D341Med (cell line): ENCODE results near the gene GDF15.
"Not testable (repeated sequence)": the region's sequence is repeated elsewhere in the genome, so short reads cannot be mapped to it uniquely, and the experiment has no call there.

Experiments
- DNase-seq: peaks from one replicate; pipeline ENCODE4 v3.0.0; 2012; ENCODE audit warnings: low spot score

Gene GDF15, protein sequence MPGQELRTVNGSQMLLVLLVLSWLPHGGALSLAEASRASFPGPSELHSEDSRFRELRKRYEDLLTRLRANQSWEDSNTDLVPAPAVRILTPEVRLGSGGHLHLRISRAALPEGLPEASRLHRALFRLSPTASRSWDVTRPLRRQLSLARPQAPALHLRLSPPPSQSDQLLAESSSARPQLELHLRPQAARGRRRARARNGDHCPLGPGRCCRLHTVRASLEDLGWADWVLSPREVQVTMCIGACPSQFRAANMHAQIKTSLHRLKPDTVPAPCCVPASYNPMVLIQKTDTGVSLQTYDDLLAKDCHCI

DNA sequence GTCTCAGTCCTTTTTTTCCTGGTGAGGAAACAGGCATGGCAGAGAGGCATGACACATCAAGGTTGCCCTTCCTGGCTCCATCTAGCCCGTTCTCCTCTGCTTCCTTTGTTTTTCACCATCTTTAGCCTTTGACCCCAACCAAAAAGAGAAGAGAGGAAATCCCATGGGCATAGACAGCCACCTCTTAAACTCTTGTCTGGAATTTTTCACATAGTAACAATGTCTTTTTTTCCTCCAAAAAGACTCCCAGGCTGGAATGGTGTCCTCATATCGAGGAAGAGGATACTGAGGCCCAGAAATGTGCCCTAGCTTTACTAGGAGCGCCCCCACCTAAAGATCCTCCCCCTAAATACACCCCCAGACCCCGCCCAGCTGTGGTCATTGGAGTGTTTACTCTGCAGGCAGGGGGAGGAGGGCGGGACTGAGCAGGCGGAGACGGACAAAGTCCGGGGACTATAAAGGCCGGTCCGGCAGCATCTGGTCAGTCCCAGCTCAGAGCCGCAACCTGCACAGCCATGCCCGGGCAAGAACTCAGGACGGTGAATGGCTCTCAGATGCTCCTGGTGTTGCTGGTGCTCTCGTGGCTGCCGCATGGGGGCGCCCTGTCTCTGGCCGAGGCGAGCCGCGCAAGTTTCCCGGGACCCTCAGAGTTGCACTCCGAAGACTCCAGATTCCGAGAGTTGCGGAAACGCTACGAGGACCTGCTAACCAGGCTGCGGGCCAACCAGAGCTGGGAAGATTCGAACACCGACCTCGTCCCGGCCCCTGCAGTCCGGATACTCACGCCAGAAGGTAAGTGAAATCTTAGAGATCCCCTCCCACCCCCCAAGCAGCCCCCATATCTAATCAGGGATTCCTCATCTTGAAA, at the start of gene GDF15:
GDF15 (plus strand) TSS at position 484 of the 868 bp plus-strand sequence; CDS start at position 516, 32 bp downstream.
- DNase-seq: peak; percentile 67

DNA sequence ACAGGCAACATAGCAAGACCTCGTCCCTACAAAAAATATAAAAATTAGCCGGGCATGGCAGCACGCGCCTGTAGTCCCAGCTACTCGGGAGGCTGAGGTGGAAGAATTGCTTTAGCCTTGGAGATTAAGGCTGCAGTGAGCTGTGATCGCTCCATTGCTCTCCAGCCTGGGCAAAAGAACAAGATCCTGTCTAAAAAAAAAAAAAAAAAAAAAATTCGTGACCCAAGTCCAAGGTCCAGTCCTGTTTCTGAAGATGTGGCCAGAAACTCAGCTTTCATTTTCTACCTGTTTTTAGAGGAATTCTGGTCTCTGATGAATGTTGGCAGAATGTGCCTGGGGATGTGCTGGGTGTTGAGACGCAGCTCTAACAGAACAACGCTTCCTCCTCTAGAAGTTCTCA, 47.4 kb upstream of the GDF15 start:
- no peak for DNase-seq

DNA sequence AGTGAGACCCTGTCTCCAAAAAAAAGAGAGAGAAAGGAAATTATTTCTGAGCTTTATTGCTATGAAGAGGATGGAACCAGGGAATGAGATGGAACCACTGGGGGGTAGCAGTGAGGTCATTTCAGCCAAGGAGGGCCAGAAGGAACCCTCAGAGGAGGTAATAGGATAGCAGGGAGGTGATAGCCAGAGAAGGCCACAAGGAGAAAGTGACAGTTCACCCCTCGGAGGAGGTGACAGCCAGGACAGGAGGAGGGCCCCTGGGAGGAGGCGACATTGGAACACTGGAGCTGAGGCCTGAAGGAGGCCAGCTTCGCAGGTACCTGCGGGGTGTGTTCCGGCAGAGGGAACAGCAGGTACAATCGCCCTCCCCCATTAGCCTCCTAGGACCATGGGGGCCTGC, 46.2 kb upstream of the GDF15 start:
- DNase-seq: no peak

DNA sequence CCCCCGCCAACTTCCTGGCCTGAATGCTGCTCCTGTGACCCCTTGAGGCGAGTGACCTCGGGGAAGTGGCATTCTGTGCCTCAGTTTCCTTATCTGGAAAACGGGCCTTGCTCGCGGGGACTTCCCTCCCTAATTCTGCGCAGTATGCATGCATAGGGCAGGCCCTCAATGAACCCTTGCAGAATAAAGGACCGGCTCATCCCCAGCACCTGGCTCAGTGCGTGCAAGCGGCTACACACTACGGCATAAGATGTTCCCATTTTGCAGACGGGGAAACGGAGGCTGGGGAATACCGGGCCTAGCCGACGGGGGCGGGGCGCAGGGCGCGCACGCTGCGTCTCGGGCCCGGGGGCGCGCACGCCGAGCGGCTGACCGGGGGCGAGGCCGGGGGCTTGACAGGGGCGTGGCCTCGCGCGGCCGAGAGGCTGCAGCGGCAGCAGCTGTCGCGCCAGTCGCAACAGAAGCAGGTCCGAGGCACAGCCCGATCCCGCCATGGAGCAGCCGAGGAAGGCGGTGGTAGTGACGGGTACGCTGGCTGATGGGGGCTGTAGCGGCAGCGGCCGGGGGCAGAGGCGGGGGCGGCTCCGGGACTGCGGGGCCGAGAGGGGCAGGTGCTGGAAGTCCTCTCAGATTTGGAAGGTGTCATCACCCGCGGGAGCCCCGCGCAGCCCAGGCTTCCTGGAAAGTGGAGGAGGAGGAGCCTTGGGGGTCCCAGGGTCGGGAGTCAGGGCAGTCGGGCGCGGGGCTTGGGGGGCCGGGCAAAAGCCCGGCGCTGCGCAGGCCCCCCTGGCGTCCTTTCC, 45.6 kb upstream of the GDF15 start, which contains the start of gene PGPEP1:
PGPEP1 (plus strand) TSS at position 409 of the 800 bp plus-strand sequence; CDS start at position 493, 84 bp downstream.
- peak; percentile 95 for DNase-seq

DNA sequence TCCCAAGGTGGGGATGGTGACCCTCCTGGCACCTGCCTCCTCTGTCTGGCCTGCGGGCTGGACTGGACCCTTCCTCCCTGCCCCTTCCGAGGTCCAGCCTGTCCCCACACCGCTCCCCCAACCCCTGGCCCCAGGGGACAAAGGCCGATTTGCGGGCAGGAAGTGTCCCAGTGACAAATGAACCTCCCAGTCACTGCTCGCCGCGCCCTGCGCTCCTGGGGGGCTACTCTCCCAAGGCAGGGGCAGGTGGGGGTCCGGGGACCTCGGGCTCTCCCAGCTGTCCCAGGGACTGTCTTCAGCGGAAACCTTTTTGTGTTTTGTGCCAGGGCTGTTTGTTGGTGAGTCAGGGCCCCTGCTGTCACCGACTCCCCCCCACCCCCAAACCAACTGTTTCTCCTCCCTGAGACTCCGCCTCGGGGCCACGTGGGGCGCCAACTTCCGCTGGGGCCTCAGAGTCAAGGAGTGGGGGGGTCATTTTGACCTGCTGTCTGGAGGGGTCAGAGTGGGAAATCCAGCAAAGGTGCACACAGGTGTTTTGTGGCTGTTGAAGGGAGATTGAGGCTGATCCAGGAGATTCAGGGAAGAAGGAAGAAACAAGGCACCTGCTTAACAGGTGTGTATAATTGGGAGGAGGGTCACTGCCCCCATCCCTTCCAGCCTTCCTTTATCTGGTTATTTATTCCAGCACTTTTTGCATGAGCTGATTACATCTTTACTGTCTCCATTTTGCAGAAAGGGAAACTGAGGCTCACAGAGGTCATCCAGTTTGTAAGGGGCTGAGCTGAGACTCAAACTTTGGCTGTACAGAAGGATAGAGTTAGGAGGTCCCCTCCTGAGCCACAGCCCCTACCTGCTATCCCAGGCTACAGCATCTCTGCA, 44.7 kb upstream of the GDF15 start:
- DNase-seq: peak; percentile 47

DNA sequence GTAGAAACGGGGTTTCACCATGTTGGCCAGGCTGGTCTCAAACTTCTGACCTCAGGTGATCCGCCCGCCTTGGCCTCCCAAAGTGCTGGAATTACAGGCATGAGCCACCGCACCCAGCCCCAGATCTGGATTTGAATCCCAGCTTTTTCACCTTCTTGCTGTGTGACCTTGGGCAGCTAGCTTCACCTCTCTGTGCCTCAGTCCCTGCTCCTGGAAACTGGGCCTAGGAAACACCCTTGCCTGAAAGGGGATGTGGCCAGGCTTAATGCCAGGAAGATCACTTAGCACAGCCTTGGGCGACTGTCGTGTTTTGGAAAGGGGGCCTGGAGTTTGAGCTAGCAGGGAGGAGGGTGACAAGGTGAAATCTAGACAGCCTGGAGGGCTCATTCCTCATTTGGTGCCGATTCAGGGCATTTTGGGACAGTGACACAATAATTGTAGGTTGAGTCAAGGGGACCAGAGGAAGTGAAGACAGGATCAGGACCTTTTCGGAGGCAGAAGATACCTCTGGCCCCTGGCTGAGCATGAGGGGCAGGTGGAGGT, 43.8 kb upstream of the GDF15 start:
- no peak for DNase-seq

DNA sequence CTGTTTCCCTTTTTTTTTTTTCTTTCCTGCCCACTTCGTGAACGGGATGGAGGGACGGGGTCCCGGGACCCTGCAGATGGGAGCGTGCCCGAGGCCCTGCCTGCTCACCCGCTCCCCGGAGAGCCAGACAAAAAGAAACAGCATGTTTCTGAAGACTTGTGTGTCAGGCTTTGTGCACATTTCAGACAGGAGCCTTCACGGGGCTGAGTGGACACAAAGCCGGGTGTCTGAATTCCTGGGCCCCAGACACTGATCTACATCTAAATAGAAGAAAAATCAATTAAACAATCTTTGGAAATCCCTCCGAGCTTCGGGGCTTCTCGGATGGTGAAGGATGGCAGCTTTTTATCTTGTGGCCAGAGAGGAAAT, 41.4 kb upstream of the GDF15 start:
- DNase-seq: no peak

DNA sequence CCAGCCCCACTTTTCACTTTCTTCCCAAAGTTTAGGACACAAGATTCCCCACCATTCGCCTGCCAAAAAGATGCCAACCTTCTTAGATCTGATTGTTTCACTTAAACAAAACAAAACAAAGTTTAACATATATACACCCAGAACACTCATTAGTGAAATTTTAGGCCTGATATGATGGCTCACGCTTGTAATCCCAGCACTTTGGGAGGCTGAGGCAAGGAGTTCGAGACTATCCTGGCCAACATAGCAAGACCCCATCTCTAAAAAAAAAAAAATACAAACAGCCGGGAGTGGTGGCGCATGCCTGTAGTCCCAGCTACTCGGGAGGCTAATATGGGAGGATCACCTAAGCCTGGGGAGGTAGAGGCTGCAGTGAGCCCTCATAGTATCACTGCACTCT, 40.7 kb upstream of the GDF15 start:
- DNase-seq: no peak

DNA sequence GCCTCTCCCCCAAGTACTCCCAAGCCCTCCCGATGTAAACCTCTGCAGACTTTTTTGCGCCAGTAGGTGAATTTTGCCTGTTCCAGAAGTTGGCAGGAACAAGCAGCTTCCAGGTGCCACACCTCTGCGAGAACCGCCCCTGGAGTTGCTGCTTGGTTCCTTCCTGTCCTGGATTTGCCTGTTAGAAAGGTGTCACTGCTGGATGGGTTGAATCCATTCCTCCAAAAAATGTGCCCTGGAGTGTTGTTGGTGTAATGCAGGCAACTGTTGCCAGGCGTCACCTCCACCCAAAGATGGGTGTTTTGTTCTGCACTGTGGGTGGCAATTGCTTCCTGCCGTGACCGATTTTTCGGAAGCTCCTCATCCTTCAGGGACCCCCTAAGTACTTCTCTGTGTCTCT, 39.9 kb upstream of the GDF15 start:
- no peak for DNase-seq

DNA sequence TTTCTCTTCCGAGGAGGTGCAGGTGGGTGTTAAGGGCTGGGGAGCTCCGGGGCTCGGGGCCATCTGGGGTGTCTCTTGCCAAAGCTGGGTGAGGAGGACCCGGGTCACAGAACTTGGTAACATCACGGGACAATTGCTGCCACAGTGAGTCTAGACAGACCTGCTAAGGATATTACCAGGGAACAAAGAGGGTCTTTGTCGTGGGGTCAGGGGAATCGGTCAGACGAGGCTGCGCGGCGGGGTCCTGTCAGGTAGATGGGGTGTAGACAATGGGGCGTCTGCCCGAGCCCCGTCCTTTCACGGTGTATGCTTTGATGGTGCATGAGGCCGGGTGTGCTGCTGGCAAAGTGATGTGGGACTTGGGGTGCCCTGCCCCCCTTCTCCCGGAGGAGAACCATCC, 37.8 kb upstream of the GDF15 start:
- no peak for DNase-seq

DNA sequence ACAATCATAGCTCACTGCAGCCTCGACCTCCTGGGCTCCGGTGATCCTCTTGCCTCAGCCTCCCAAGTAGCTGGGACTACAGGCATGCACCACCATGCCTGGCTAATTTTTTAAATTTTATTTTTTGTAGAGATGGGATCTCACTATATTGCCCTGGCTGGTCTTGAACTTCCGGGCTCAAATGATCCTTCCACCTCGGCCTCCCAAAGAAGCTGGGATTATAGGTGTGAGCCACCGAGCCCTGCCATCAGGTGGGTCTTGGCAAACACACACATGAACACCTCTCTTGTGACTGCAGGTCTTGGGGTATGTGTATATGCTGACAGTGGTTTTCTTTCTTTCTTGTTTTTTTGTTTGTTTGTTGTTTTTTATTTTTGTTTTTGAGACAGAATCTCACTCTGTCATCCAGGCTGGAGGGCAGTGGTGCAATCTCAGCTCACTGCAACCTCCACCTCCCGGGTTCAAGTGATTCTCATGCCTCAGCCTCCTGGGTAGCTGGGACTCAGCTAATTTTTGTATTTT, 37.1 kb upstream of the GDF15 start:
- not testable (repeated sequence) for DNase-seq

DNA sequence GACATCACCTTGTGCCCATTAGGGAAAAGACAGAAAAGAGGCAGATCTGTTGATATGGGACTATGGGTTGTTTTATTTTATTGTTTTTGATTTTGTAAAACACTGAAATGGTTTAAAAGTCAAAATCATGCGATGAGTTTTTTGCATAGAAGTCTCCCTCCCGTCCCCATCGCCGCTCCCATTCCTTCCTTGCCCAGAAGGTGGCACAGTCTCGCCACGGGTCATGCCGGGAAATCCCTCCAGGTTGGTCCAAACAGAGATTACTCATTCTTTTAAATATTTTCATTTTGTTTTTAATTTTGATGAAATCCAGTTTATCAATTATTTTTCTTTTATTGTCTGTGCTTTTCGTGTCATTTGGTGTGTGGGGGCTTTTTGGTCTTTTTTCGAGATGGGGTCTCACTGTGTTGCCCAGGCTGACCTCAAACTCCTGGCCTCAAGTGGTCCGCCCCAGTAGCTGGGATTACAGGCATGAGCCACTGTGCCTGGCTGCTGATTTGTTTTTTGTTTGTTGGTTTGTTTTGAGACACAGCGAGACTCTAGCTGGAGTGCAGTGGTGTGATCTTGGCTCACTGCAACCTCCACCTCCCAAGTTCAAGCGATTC, 36.3 kb upstream of the GDF15 start:
- DNase-seq: peak; percentile 83

DNA sequence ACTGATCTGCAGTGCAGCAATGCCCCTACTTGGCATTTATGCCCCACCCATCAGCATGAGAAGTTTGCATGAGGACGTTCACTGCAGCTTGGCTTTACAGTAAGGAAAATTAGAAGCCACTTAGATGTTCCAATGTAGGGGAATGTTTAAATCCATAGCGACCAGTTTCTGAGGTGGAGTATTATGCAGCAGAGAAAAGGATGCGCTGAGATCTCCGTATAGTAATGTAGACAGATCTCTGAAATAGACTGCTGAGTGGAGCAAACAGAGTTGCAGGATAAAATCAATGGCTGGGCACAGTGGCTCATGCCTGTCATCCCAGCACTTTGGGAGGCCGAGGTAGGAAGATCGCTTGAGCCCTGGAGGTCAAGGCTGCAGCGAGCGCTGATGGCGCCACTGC, 35.5 kb upstream of the GDF15 start:
- DNase-seq: no peak

DNA sequence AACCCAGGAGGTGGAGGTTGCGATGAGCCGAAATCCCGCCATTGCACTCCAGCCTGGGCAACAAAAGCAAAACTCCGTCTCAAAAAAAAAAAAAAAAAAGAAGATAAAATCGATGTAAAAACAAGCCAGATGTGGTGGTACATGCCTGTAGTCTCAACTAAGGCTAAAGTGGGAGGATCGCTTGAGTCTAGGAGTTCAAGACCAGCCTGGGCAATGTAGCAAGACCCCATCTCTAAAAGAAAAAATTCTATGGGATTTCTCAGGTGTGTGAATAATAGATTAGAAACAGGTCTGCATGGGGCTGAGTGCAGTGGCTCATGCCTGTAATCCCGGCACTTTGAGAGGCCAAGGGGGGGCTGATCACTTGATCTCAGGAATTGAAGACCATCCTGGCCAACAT, 34.4 kb upstream of the GDF15 start:
- no peak for DNase-seq

DNA sequence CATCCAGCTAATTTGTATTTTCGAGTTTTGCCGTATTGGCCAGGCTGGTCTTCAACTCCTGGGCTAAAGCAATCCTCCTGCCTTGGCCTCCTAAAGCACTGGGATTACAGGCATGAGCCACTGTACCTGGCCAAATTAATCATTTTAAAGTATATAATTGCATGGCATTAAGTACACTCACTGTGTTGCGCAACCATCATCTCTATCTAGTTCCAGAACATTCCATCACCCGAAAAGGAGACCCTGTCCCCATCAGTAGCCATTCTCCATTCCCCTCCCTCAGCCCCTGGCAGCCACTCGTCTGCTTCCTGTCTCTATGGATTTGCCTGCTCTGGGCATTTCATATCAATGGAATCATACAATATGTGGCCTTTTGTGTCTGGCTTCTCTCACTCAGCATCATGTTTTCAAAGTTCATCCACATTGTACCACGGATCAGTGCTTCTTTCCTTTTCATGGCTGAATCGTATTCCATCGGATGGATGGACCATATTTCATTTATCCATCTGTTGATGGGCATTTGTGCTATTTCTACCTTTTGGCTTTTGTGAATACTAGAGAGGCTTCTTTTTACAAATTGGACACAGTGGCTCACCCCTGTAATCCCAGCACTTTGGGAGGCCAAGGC, 32.5 kb upstream of the GDF15 start:
- no peak for DNase-seq

DNA sequence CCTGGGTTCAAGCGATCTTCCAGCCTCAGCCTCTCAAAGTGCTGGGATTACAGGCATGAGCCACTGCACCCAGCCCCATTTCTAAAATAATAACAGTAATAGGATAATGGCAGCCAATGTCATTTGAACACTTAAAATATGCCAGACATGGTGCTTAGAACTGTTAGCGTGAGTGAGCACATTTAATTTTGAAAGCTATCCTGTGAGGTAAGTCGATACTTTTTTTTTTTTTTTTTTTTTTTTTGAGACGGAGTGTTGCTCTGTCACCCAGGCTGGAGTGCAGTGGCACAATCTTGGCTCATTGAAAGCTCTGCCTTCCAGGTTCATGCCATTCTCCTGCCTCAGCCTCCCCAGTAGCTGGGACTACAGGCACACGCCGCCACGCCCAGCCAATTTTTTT, 31.2 kb upstream of the GDF15 start:
- not testable (repeated sequence) for DNase-seq

DNA sequence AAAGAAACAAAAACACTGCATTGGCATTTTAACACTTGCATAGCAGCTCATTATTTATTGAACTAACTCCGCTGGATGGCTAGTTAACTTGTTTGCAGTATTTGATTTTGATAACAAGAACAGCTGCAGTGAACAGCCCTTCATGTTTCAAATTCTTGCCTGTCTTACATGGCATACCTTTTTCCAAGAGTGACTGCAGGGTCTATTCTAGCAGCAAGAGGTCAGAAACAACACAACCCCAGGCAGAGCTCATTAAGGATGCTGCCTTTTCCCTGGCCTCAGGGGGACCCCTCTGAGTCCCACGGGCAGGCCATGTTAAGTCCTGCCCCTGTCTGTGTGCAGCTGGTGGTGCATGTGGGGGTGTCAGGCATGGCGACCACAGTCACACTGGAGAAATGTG, 28.9 kb upstream of the GDF15 start:
- no peak for DNase-seq

DNA sequence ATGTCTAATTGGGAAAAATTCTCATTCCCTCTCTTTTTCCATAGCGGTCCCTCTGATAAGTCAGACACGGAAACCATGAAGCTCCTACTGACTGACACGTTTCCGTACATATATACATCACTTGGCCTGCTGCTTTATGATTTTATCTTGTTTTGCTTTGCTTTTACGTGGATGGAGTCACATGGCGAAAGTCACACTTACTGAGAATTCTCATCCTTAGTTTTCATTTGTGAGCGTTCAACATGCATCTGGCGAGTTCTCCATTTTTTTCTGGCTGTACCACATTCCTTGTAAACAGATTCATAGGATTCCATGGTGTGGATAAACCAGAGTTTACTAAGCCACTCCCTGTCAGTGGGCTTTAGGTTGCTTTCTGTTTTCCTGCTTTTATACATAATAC, 24.3 kb upstream of the GDF15 start:
- DNase-seq: no peak

DNA sequence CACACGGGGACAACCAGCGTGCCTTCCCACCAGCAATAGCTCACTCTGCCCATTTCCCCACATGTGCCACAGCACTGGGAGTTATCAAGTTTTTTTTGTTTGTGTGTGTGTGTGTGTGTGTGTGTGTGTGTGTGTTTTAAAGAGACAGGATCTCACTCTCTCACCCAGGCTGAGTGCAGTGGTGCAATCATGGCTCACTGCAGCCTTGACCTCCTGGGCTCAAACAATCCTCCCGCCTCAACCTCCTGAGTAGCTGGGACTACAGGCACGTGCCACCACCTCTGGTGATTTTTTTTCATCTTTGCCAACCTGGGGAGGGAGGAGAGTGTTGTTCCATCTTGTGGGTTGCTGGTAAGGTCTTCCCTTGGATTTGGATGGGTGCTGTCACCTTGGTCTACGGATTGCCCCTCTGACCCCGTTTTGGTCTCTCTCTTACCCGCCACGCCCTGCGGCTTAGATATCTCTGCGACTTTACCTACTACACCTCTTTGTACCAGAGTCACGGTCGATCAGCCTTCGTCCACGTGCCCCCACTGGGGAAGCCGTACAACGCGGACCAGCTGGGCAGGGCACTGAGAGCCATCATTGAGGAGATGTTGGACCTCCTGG, 22.9 kb upstream of the GDF15 start:
- DNase-seq: no peak

DNA sequence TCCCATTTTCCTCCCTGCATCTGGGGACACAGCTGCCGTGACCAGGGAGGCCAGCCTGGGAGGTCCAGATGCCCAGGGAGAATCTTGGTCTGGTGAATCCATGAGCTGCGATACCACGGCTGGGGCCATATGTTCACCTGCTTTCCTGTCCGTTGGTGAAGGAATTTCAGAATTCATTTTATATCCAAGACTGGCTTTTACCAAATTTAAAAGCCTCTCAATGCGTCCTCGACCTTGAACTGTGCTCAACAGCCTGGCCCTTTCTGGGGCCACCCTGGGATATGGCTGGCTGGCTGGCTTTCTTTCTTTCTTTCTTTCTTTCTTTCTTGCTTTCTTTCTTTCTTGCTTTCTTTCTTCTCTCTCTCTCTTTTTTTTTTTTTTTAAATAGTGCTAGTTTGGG, 22.2 kb upstream of the GDF15 start:
- no peak for DNase-seq
